Mesenchymal stem cell (in vitro differentiated cells and primary cell): ENCODE data around the gene CDH4.

Experiments used
- DNase-seq: peaks from one replicate; pipeline ENCODE4 v3.0.0-alpha.2; 2013
- H2AFZ ChIP-seq: one replicate; pipeline ENCODE4 v1.6.1; 2013; ENCODE audit warnings: low read depth, mild to moderate bottlenecking, control low read depth, inconsistent platforms, low read length, moderate library complexity
- H2AK5ac ChIP-seq: 2 replicates; pipeline ENCODE4 v1.6.1; 2013; ENCODE audit warnings: low read length, moderate library complexity, mild to moderate bottlenecking, inconsistent platforms; ENCODE audit not compliant: severe bottlenecking
- H2BK120ac ChIP-seq: one replicate; pipeline ENCODE4 v1.6.1; 2013; ENCODE audit warnings: low read depth, mild to moderate bottlenecking, inconsistent platforms, low read length, moderate library complexity
- H2BK12ac ChIP-seq, 2 experiments: one replicate each; pipeline ENCODE4 v1.6.1; 2013; ENCODE audit warnings: inconsistent platforms in 2 of 2, low read length in 2 of 2, mild to moderate bottlenecking in 2 of 2, moderate library complexity in 2 of 2, control low read depth in 1 of 2
- H2BK15ac ChIP-seq: one replicate; pipeline ENCODE4 v1.6.1; 2013; ENCODE audit warnings: mild to moderate bottlenecking, low read depth, inconsistent platforms; ENCODE audit not compliant: poor library complexity, severe bottlenecking
- H2BK5ac ChIP-seq: 2 replicates; pipeline ENCODE4 v1.6.1; 2013; ENCODE audit warnings: low read depth, mild to moderate bottlenecking, low read length, control low read depth, inconsistent platforms; ENCODE audit not compliant: poor library complexity, severe bottlenecking
- H3K14ac ChIP-seq, 2 experiments: one replicate each; pipeline ENCODE4 v1.6.1; 2013; ENCODE audit warnings: inconsistent platforms in 2 of 2, low read length in 2 of 2, control low read depth in 1 of 2, mild to moderate bottlenecking in 1 of 2, moderate library complexity in 1 of 2
- H3K18ac ChIP-seq, 2 experiments: one replicate each; pipeline ENCODE4 v1.6.1; 2013; ENCODE audit warnings: inconsistent platforms in 2 of 2, low read length in 2 of 2, control low read depth in 1 of 2, low read depth in 1 of 2, mild to moderate bottlenecking in 1 of 2
- H3K23ac ChIP-seq, 2 experiments: one replicate each; pipeline ENCODE4 v1.6.1; 2013; ENCODE audit warnings: inconsistent platforms in 2 of 2, low read length in 2 of 2, mild to moderate bottlenecking in 2 of 2, moderate library complexity in 2 of 2, control low read depth in 1 of 2
- H3K27ac ChIP-seq: 2 replicates; pipeline ENCODE4 v1.5.1; 2013; ENCODE audit warnings: mild to moderate bottlenecking, moderate library complexity, low read length, control low read depth, inconsistent platforms; ENCODE audit not compliant: poor library complexity, severe bottlenecking
- H3K27me3 ChIP-seq, 2 experiments: 2 replicates each; pipeline versions ENCODE4 v1.6.1 to v1.7.0; 2013; ENCODE audit warnings: low read length in 2 of 2, mild to moderate bottlenecking in 2 of 2, moderate library complexity in 2 of 2, control low read depth in 1 of 2, inconsistent platforms in 1 of 2; ENCODE audit not compliant: control insufficient read depth in 1 of 2, insufficient read depth in 1 of 2
- H3K36me3 ChIP-seq, 2 experiments: 2 replicates each; pipeline versions ENCODE4 v1.6.1 to v1.7.0; 2013; ENCODE audit warnings: low read length in 2 of 2, control low read depth in 1 of 2, inconsistent platforms in 1 of 2, low read depth in 1 of 2, mild to moderate bottlenecking in 1 of 2; ENCODE audit not compliant: insufficient read depth in 2 of 2, control insufficient read depth in 1 of 2
- H3K4ac ChIP-seq, 2 experiments: one replicate each; pipeline ENCODE4 v1.6.1; 2013; ENCODE audit warnings: inconsistent platforms in 2 of 2, low read length in 2 of 2, mild to moderate bottlenecking in 2 of 2, moderate library complexity in 2 of 2, control low read depth in 1 of 2, low read depth in 1 of 2
- H3K4me1 ChIP-seq: 2 replicates; pipeline ENCODE4 v1.6.1; 2013; ENCODE audit warnings: low read depth, low read length, control low read depth; ENCODE audit not compliant: control insufficient read depth, insufficient read depth
- H3K4me2 ChIP-seq: 2 replicates; pipeline ENCODE4 v1.6.1; 2013; ENCODE audit warnings: low read length, mild to moderate bottlenecking, inconsistent platforms; ENCODE audit not compliant: poor library complexity, severe bottlenecking
- H3K4me3 ChIP-seq, 2 experiments: 2 replicates each; pipeline versions ENCODE4 v1.5.1 to v1.7.0; 2013; ENCODE audit warnings: low read length in 2 of 2, mild to moderate bottlenecking in 2 of 2, control low read depth in 1 of 2, low read depth in 1 of 2; ENCODE audit not compliant: insufficient read depth in 1 of 2
- H3K79me1 ChIP-seq: replicated peaks from 2 replicates; pipeline ENCODE4 v1.6.1; 2013; ENCODE audit warnings: mild to moderate bottlenecking, control low read depth, low read length, inconsistent platforms; ENCODE audit not compliant: poor library complexity, severe bottlenecking
- H3K9ac ChIP-seq: 2 replicates; pipeline ENCODE4 v1.7.0; 2013; ENCODE audit warnings: mild to moderate bottlenecking, low read length, moderate library complexity
- H3K9me3 ChIP-seq: 2 replicates; pipeline ENCODE4 v1.7.0; 2013; ENCODE audit warnings: mild to moderate bottlenecking, low read length; ENCODE audit not compliant: control insufficient read depth
- H4K8ac ChIP-seq: one replicate; pipeline ENCODE4 v1.6.1; 2013; ENCODE audit warnings: inconsistent platforms, mild to moderate bottlenecking, low read length, moderate library complexity
- H4K91ac ChIP-seq: one replicate; pipeline ENCODE4 v1.6.1; 2013; ENCODE audit warnings: mild to moderate bottlenecking, low read length, inconsistent platforms
- WGBS: methylation state at CpG from one replicate; pipeline ENCODE4 v1.1.7; 2013; ENCODE audit warnings: mixed read lengths; 5-methylcytosine and 5-hydroxymethylcytosine counted together

Gene CDH4

DNA sequence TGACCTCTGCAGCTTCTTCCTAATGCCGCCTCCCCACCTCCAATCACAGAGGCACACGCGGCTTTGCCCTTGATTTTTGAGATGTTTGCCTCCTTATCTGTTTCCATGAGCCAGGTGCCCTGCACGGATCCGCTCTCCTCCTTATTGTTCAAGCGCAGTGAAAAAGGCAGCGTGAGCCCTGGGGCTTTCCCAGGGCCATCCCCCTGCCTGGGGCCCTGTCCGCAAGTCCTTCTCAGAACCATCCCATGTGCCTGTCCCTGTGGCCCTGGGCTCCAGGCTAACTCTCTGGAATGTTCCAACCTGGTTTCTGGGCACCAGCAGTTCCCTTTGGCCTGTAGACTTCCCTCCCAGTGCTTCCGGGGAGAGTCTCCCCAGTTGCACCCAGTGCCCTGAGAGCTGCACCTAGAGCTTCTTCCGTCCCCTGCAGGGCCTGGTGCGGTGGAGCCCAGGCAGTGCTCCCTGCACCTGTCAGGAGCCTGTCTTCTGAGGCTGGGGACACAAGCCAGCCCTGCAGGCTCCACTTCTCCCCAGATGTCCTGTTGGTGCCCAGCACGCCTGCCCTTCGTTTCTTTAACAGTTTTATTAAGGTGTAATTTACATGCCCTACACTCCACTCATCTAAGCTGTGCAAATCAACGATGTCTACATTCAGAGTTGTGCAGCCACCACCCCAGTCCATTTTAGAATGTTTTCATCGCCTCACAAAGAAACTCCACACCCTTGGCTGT lies 330.3 kb downstream of the CDH4 start:
- H3K18ac ChIP-seq, result no peak overlapping the region
- H3K4me3 ChIP-seq, result no peak overlapping the region
- H2BK12ac ChIP-seq, result no peak overlapping the region
- H2BK5ac ChIP-seq, result no peak overlapping the region
- H3K4me2 ChIP-seq, result no peak overlapping the region
- H3K4ac ChIP-seq, result no peak overlapping the region
- H2AK5ac ChIP-seq, result no peak overlapping the region
- H3K9me3 ChIP-seq, result no peaks in the 10 kb centered on the region
- no peak overlapping the region for H3K23ac ChIP-seq
- H3K27ac ChIP-seq, result no peak overlapping the region
- no peak overlapping the region for H2BK120ac ChIP-seq
- 90% methylated on average over 15 of the region's 15 CpGs for WGBS
- H3K36me3 ChIP-seq, result no peaks in the 10 kb centered on the region
- H4K8ac ChIP-seq, result no peak overlapping the region
- H3K14ac ChIP-seq, result no peak overlapping the region
- no peak overlapping the region for H2BK15ac ChIP-seq
- H3K27me3 ChIP-seq, result peaks cover 3 to 21% of the 10 kb centered on the region in 2 experiments
- no peak overlapping the region for H4K91ac ChIP-seq
- peaks cover 11% of the 10 kb centered on the region for H3K4me1 ChIP-seq
- DNase-seq, result no peak
- H3K79me1 ChIP-seq, result no peaks in the 10 kb centered on the region
- no peak overlapping the region for H2AFZ ChIP-seq
- H3K9ac ChIP-seq, result no peak overlapping the region

GRCh38 chr20:61583356-61583755 lies 331.3 kb downstream of the CDH4 start:
- WGBS, result 91% methylated on average over 8 of the region's 9 CpGs

GRCh38 chr20:61584851-61585250 lies 332.8 kb downstream of the CDH4 start:
- no peak overlapping the region for H2AFZ ChIP-seq
- H3K9ac ChIP-seq, result no peak overlapping the region
- no peak for DNase-seq
- no peaks in the 10 kb centered on the region for H3K79me1 ChIP-seq
- 60% methylated on average over 10 of the region's 10 CpGs for WGBS
- no peak overlapping the region for H4K91ac ChIP-seq
- no peak overlapping the region for H3K18ac ChIP-seq
- no peak overlapping the region for H2BK12ac ChIP-seq
- no peak overlapping the region for H4K8ac ChIP-seq
- no peak overlapping the region for H2BK15ac ChIP-seq
- H3K14ac ChIP-seq, result no peak overlapping the region
- H3K4me1 ChIP-seq, result peaks cover 19% of the 10 kb centered on the region
- H3K27me3 ChIP-seq, result peaks cover 0 to 18% of the 10 kb centered on the region in 2 experiments
- no peak overlapping the region for H3K27ac ChIP-seq
- no peak overlapping the region for H2BK120ac ChIP-seq
- H2BK5ac ChIP-seq, result no peak overlapping the region
- no peak overlapping the region for H2AK5ac ChIP-seq
- no peak overlapping the region for H3K4me3 ChIP-seq
- H3K9me3 ChIP-seq, result no peaks in the 10 kb centered on the region
- no peak overlapping the region for H3K23ac ChIP-seq
- H3K4me2 ChIP-seq, result no peak overlapping the region
- H3K4ac ChIP-seq, result no peak overlapping the region
- H3K36me3 ChIP-seq, result no peaks in the 10 kb centered on the region

More at GRCh38 chr20:61583356-61583755, 331.3 kb downstream of the CDH4 start:
- H2BK5ac ChIP-seq, result no peak overlapping the region
- H3K23ac ChIP-seq, result no peak overlapping the region
- H3K9ac ChIP-seq, result no peak overlapping the region
- H3K79me1 ChIP-seq, result no peaks in the 10 kb centered on the region
- H3K36me3 ChIP-seq, result no peaks in the 10 kb centered on the region
- H4K91ac ChIP-seq, result no peak overlapping the region
- H3K27ac ChIP-seq, result no peak overlapping the region
- no peak overlapping the region for H3K18ac ChIP-seq
- no peak overlapping the region for H2AK5ac ChIP-seq
- H2AFZ ChIP-seq, result no peak overlapping the region
- no peaks in the 10 kb centered on the region for H3K9me3 ChIP-seq
- H3K4me2 ChIP-seq, result no peak overlapping the region
- H3K14ac ChIP-seq, result no peak overlapping the region
- DNase-seq, result no peak
- peaks cover 17% of the 10 kb centered on the region for H3K4me1 ChIP-seq
- no peak overlapping the region for H2BK15ac ChIP-seq
- no peak overlapping the region for H2BK12ac ChIP-seq
- H2BK120ac ChIP-seq, result no peak overlapping the region
- no peak overlapping the region for H3K4ac ChIP-seq
- peaks cover 0 to 21% of the 10 kb centered on the region in 2 experiments for H3K27me3 ChIP-seq
- no peak overlapping the region for H3K4me3 ChIP-seq
- no peak overlapping the region for H4K8ac ChIP-seq

DNA sequence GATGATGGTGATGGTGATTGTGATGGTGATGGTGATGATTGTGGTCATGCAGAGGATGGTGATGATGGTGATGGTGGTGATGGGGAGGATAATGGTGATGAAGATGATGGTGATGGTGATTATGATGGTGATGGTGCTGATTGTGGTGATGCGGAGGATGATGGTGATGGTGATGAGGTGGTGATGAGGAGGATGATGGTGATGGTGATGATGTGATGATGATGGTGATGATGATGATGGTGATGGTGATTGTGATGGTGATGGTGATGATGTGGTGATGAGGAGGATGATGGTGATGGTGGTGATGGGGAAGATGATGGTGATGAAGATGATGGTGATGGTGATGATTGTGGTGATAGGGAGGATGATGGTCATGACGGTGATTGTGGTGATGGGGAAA lies 333.7 kb downstream of the CDH4 start:
- no peak for DNase-seq
- Histone ChIP-seq H2BK120ac (no peak overlapping the region), H3K18ac (no peak overlapping the region), H2BK15ac (no peak overlapping the region), H3K27me3 (peaks cover 0 to 18% of the 10 kb centered on the region in 2 experiments), H4K8ac (no peak overlapping the region), H3K14ac (no peak overlapping the region), H3K9ac (no peak overlapping the region), H3K79me1 (no peaks in the 10 kb centered on the region), H3K23ac (no peak overlapping the region), H4K91ac (no peak overlapping the region), H3K4me1 (peaks cover 26% of the 10 kb centered on the region), H3K27ac (no peak overlapping the region), H3K4ac (no peak overlapping the region), H3K9me3 (no peaks in the 10 kb centered on the region), H2AK5ac (no peak overlapping the region), H2BK5ac (no peak overlapping the region), H2AFZ (no peak overlapping the region), H2BK12ac (no peak overlapping the region), H3K36me3 (no peaks in the 10 kb centered on the region), H3K4me3 (no peak overlapping the region), H3K4me2 (no peak overlapping the region)
- 95% methylated on average over 2 of the region's 2 CpGs for WGBS
